Measurements from ENCODE around the gene EPHB1. TPM values are rescaled to one million over a fixed set of nuclear protein-coding genes. Genes with fewer than 3 reads are reported as not detected.

Gene EPHB1
- total RNA-seq, 2 donors from 2014 or later, result 2.3 to 21.2 TPM

GRCh38 chr3:134803652-134804051, 8.6 kb downstream of the EPHB1 start:
- no peak for DNase-seq (ENCODE audit: low spot score)
- WGBS, result 76% methylated on average over 4 of the region's 4 CpGs
- TF ChIP-seq CTCF (IDR thresholded peaks at IDR 0.05), result no peak
- no peak for TF ChIP-seq POLR2A (IDR thresholded peaks at IDR 0.05)
- no peak for TF ChIP-seq POLR2AphosphoS5 (IDR thresholded peaks at IDR 0.05)
- H3K27ac ChIP-seq, result no peak overlapping the region
- H3K9me3 ChIP-seq, result no peaks in the 10 kb centered on the region
- H3K27me3 ChIP-seq (replicated peaks; ENCODE audit: insufficient read depth), result no peaks in the 10 kb centered on the region
- H3K4me3 ChIP-seq, result no peak overlapping the region
- intact Hi-C loops (cut with DNase I), result no loop called here
- no peaks in the 10 kb centered on the region for H3K4me1 ChIP-seq (replicated peaks)
- no peaks in the 10 kb centered on the region for H3K36me3 ChIP-seq

- WGBS, result 79% methylated on average over 14 of the region's 14 CpGs
- intact Hi-C loops (cut with DNase I), result no loop called here
- TF ChIP-seq CTCF (IDR thresholded peaks at IDR 0.05) (no peak), POLR2A (IDR thresholded peaks at IDR 0.05) (no peak), POLR2AphosphoS5 (IDR thresholded peaks at IDR 0.05) (no peak)
- H3K4me3 ChIP-seq, result no peak overlapping the region
- H3K36me3 ChIP-seq, result no peaks in the 10 kb centered on the region
- no peaks in the 10 kb centered on the region for H3K27me3 ChIP-seq (replicated peaks; ENCODE audit: insufficient read depth)
- H3K27ac ChIP-seq, result no peak overlapping the region
- no peaks in the 10 kb centered on the region for H3K4me1 ChIP-seq (replicated peaks)
- H3K9me3 ChIP-seq, result no peaks in the 10 kb centered on the region
- DNase-seq (ENCODE audit: low spot score), result no peak
Observed at GRCh38 chr3:134804508-134805480, 9.7 kb downstream of the EPHB1 start.

- intact Hi-C loops (cut with DNase I), result no loop called here
- no peak for TF ChIP-seq POLR2A (IDR thresholded peaks at IDR 0.05)
- TF ChIP-seq POLR2AphosphoS5 (IDR thresholded peaks at IDR 0.05), result no peak
- no peak for TF ChIP-seq CTCF (IDR thresholded peaks at IDR 0.05)
Observed at GRCh38 chr3:134807189-134807588, 12.1 kb downstream of the EPHB1 start.

GRCh38 chr3:134808835-134809234, 13.8 kb downstream of the EPHB1 start:
- no peak overlapping the region for H3K4me3 ChIP-seq
- H3K27me3 ChIP-seq (replicated peaks; ENCODE audit: insufficient read depth), result no peaks in the 10 kb centered on the region
- 95% methylated on average over 1 of the region's 1 CpG for WGBS
- H3K36me3 ChIP-seq, result no peaks in the 10 kb centered on the region
- intact Hi-C loops (cut with DNase I), result no loop called here
- H3K4me1 ChIP-seq (replicated peaks), result no peaks in the 10 kb centered on the region
- TF ChIP-seq POLR2AphosphoS5 (IDR thresholded peaks at IDR 0.05) (no peak), POLR2A (IDR thresholded peaks at IDR 0.05) (no peak)
- H3K27ac ChIP-seq, result no peak overlapping the region
- no peak for DNase-seq (ENCODE audit: low spot score)
- no peaks in the 10 kb centered on the region for H3K9me3 ChIP-seq

More at GRCh38 chr3:134807189-134807588, 12.1 kb downstream of the EPHB1 start:
- H3K27me3 ChIP-seq (replicated peaks; ENCODE audit: insufficient read depth), result no peaks in the 10 kb centered on the region
- no peak for DNase-seq (ENCODE audit: low spot score)
- H3K9me3 ChIP-seq, result no peaks in the 10 kb centered on the region
- H3K36me3 ChIP-seq, result no peaks in the 10 kb centered on the region
- no peak overlapping the region for H3K27ac ChIP-seq
- no peaks in the 10 kb centered on the region for H3K4me1 ChIP-seq (replicated peaks)
- 71% methylated on average over 6 of the region's 6 CpGs for WGBS
- no peak overlapping the region for H3K4me3 ChIP-seq

- intact Hi-C loops (cut with DNase I), result no loop called here
- H3K4me1 ChIP-seq (replicated peaks), result no peaks in the 10 kb centered on the region
- no peak overlapping the region for H3K4me3 ChIP-seq
- DNase-seq (ENCODE audit: low spot score), result no peak
- H3K27ac ChIP-seq, result no peak overlapping the region
- no peak for TF ChIP-seq POLR2A (IDR thresholded peaks at IDR 0.05)
- TF ChIP-seq CTCF (IDR thresholded peaks at IDR 0.05), result no peak
- no peak for TF ChIP-seq POLR2AphosphoS5 (IDR thresholded peaks at IDR 0.05)
- no peaks in the 10 kb centered on the region for H3K36me3 ChIP-seq
- no peaks in the 10 kb centered on the region for H3K27me3 ChIP-seq (replicated peaks; ENCODE audit: insufficient read depth)
- H3K9me3 ChIP-seq, result no peaks in the 10 kb centered on the region
- 62% methylated on average over 5 of the region's 5 CpGs for WGBS
Observed at GRCh38 chr3:134809427-134810051, 14.5 kb downstream of the EPHB1 start.
